C4-2B (cell line): ENCODE results near the gene ZMIZ2.

Experiments
- ZFX ChIP-seq: fragments of 450-650 bp; IDR thresholded peaks from 2 replicates; pipeline ENCODE4 v1.6.1; 2017
- TF ChIP-seq, protein P1 (sequence below): fragments of 450-650 bp; conservative IDR thresholded peaks from 2 replicates; pipeline ENCODE4 v1.5.1; 2017; ENCODE audit warnings: mild to moderate bottlenecking

DNA sequence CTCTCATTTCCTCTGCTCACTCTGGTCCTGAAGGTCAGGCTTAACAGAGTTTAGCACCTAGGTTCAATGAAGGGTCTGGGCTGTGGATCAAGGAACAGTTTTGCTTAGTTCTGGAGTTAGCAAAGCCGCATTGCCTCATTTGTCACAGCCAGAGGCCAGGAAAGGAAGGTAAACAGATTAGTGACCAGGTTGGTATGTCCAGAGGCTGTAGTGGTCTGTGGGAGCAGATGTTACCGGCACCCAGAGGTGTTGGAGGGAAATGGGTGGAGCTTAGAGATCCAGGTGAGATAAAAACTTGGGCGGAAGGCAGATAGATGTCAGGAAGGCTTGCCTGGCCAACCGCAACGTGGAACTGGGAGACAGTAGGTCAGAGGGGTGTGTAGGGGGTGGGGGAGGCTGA lies 36.6 kb upstream of the ZMIZ2 start:
- TF ChIP-seq, protein P1, sequence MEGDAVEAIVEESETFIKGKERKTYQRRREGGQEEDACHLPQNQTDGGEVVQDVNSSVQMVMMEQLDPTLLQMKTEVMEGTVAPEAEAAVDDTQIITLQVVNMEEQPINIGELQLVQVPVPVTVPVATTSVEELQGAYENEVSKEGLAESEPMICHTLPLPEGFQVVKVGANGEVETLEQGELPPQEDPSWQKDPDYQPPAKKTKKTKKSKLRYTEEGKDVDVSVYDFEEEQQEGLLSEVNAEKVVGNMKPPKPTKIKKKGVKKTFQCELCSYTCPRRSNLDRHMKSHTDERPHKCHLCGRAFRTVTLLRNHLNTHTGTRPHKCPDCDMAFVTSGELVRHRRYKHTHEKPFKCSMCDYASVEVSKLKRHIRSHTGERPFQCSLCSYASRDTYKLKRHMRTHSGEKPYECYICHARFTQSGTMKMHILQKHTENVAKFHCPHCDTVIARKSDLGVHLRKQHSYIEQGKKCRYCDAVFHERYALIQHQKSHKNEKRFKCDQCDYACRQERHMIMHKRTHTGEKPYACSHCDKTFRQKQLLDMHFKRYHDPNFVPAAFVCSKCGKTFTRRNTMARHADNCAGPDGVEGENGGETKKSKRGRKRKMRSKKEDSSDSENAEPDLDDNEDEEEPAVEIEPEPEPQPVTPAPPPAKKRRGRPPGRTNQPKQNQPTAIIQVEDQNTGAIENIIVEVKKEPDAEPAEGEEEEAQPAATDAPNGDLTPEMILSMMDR, result no peak
- no peak for TF ChIP-seq ZFX
